Gastroesophageal sphincter (tissue), 4 donors: ENCODE measurements around the gene EPS8L1. TPM values are rescaled to one million over a fixed set of nuclear protein-coding genes. Genes with fewer than 3 reads are reported as not detected.

ENCODE experiments used
- ATAC-seq: fragments of 150-250 bp; one replicate; pipeline ENCODE4 v1.9.1; 2016; ENCODE audit warnings: mild to moderate bottlenecking, moderate library complexity
- H3K27ac ChIP-seq, 4 donors: fragments of 200-600 bp; sonication (generic) in 3 of 4; 1 replicate in 3 of 4; 2 replicates in 1 of 4; pipeline ENCODE4 v1.5.1; 2016 to 2019
- H3K27me3 ChIP-seq: fragments of 200-600 bp; sonication (generic); one replicate; pipeline ENCODE4 v1.5.1; 2019
- H3K36me3 ChIP-seq, 2 donors: fragments of 200-600 bp; sonication (generic); one replicate each; pipeline ENCODE4 v1.5.1; 2019; ENCODE audit warnings: control low read depth in 1 of 2
- H3K4me1 ChIP-seq, 3 donors: fragments of 200-600 bp; sonication (generic); 1 replicate in 2 of 3; 2 replicates in 1 of 3; pipeline ENCODE4 v1.5.1; 2016 to 2019; ENCODE audit warnings: control low read depth in 2 of 3
- H3K4me3 ChIP-seq, 2 donors: fragments of 200-600 bp; sonication (generic); one replicate each; pipeline ENCODE4 v1.5.1; 2019; ENCODE audit warnings: mild to moderate bottlenecking in 1 of 2, moderate library complexity in 1 of 2
- H3K9me3 ChIP-seq, 3 donors: fragments of 200-600 bp; sonication (generic); one replicate each; pipeline ENCODE4 v1.5.1; 2017 to 2019; ENCODE audit warnings: control low read depth in 2 of 3
- CTCF ChIP-seq, 4 experiments: fragments of 200-600 bp in 2 of 4; fragments of 450-650 bp in 2 of 4; sonication (generic) in 1 of 4; IDR thresholded peaks; one replicate each; pipeline ENCODE4 v1.5.1; 2017 to 2019; ENCODE audit warnings: antibody characterized with exemption in 4 of 4, mild to moderate bottlenecking in 2 of 4, moderate library complexity in 2 of 4
- EP300 ChIP-seq: sonication (generic); formaldehyde crosslinking; IDR thresholded peaks from one replicate; pipeline ENCODE4 v1.6.1; 2017; ENCODE audit warnings: antibody characterized with exemption, mild to moderate bottlenecking
- POLR2A ChIP-seq, 2 donors: fragments of 450-650 bp; IDR thresholded peaks; one replicate each; pipeline ENCODE4 v1.6.1; 2017; ENCODE audit warnings: antibody characterized with exemption in 2 of 2, mild to moderate bottlenecking in 2 of 2, moderate library complexity in 1 of 2
- POLR2AphosphoS5 ChIP-seq: sonication (generic); formaldehyde crosslinking; IDR thresholded peaks from one replicate; pipeline ENCODE4 v1.6.1; 2017; ENCODE audit warnings: antibody characterized with exemption
- WGBS, 2 donors: methylation state at CpG; one replicate each; pipeline ENCODE4 v1.1.5; 2018; ENCODE audit warnings: low coverage in 1 of 2; 5-methylcytosine and 5-hydroxymethylcytosine counted together
- total RNA-seq, 4 donors: library from RNA; depleted of rRNA; stranded (reverse); fragments of >200 nt; gene quantifications; one replicate each; pipeline ENCODE4 v1.1.0, GENCODE V29; 2016

The EPS8L1 gene
- total RNA-seq, 4 donors from 2014 or later = 2.2 to 10.5 (median 2.5) TPM

GRCh38 chr19:55080968-55081769 is 5.5 kb downstream of the EPS8L1 start:
- WGBS, 2 donors = 0% methylated on average over 4 to 14 of the region's 60 CpGs
- Histone ChIP-seq H3K27me3 (peaks cover 95% of the 10 kb centered on the region), H3K4me3 (peak overlapping the region in 1 of 2 donors; percentile 51), H3K27ac (no peak overlapping the region), H3K4me1 (peaks cover 0 to 37% (median 14%) of the 10 kb centered on the region in 3 donors), H3K9me3 (no peaks in the 10 kb centered on the region), H3K36me3 (no peaks in the 10 kb centered on the region)
- peak; percentile 55 for ATAC-seq
- TF ChIP-seq CTCF (IDR thresholded peaks at IDR 0.05) (no peak), POLR2A (IDR thresholded peaks at IDR 0.05) (no peak), POLR2AphosphoS5 (no peak), EP300 (no peak)

GRCh38 chr19:55081770-55082019 is 6.0 kb downstream of the EPS8L1 start:
- no peak for TF ChIP-seq EP300
- Histone ChIP-seq H3K36me3 (no peaks in the 10 kb centered on the region), H3K27ac (no peak overlapping the region), H3K4me3 (peak overlapping the region in 1 of 2 donors; percentile 51), H3K27me3 (peaks cover 95% of the 10 kb centered on the region), H3K4me1 (peaks cover 0 to 42% (median 19%) of the 10 kb centered on the region in 3 donors), H3K9me3 (no peaks in the 10 kb centered on the region)
- 10% methylated on average over 2 of the region's 22 CpGs; no CpG with 5 or more reads in 1 of the 2 donors for WGBS, 2 donors
- ATAC-seq = no peak

GRCh38 chr19:55082020-55082851 is 6.6 kb downstream of the EPS8L1 start:
- Histone ChIP-seq H3K4me3 (peak overlapping the region in 1 of 2 donors; percentile 51), H3K27me3 (peaks cover 91% of the 10 kb centered on the region), H3K9me3 (no peaks in the 10 kb centered on the region), H3K4me1 (peaks cover 0 to 47% (median 20%) of the 10 kb centered on the region in 3 donors), H3K36me3 (no peaks in the 10 kb centered on the region), H3K27ac (no peak overlapping the region)
- 2 to 8% methylated on average over 10 to 14 of the region's 64 CpGs for WGBS, 2 donors
- no peak for ATAC-seq
- TF ChIP-seq POLR2AphosphoS5 (no peak), POLR2A (IDR thresholded peaks at IDR 0.05) (no peak), EP300 (no peak), CTCF (IDR thresholded peaks at IDR 0.05) (no peak)

- WGBS, 2 donors = 53 to 67% methylated on average over 5 to 11 of the region's 42 CpGs
- no peak overlapping the region for H3K4me3 ChIP-seq
- H3K27me3 ChIP-seq = peaks cover 83% of the 10 kb centered on the region
- no peak for ATAC-seq
- TF ChIP-seq EP300 (no peak), CTCF (IDR thresholded peaks at IDR 0.05) (no peak), POLR2A (IDR thresholded peaks at IDR 0.05) (no peak), POLR2AphosphoS5 (no peak)
- no peaks in the 10 kb centered on the region for H3K9me3 ChIP-seq
- peaks cover 0 to 57% (median 30%) of the 10 kb centered on the region in 3 donors for H3K4me1 ChIP-seq
- H3K27ac ChIP-seq = no peak overlapping the region
- no peaks in the 10 kb centered on the region for H3K36me3 ChIP-seq
Measured at GRCh38 chr19:55083004-55083850, 7.6 kb downstream of the EPS8L1 start.

- Histone ChIP-seq H3K27me3 (peaks cover 74% of the 10 kb centered on the region), H3K27ac (no peak overlapping the region), H3K4me3 (no peak overlapping the region), H3K9me3 (no peaks in the 10 kb centered on the region), H3K4me1 (peaks cover 0 to 69% (median 33%) of the 10 kb centered on the region in 3 donors), H3K36me3 (peaks cover 0 to 1% of the 10 kb centered on the region in 2 donors)
- 59% methylated on average over 10 of the region's 10 CpGs; no CpG with 5 or more reads in 1 of the 2 donors for WGBS, 2 donors
- TF ChIP-seq POLR2AphosphoS5 = no peak
- TF ChIP-seq POLR2A (IDR thresholded peaks at IDR 0.05) = no peak
- no peak for TF ChIP-seq CTCF (IDR thresholded peaks at IDR 0.05)
- TF ChIP-seq EP300 = no peak
- no peak for ATAC-seq
Measured at GRCh38 chr19:55084416-55084815, 8.7 kb downstream of the EPS8L1 start.
